ENCODE data around the gene C10orf67.

- TF ChIP-seq CTCF (IDR thresholded peaks at IDR 0.05 in 4 of 5, conservative IDR thresholded peaks at IDR 0.05 in 1 of 5) = no peak
- TF ChIP-seq POLR2A (IDR thresholded peaks at IDR 0.05) = no peak
Measured at GRCh38 chr10:23386052-23386451, 41.5 kb upstream of the C10orf67 start.
